K562 (cell line): ENCODE results near the gene ZNF562. TPM values are rescaled to one million over a fixed set of nuclear protein-coding genes. Genes with fewer than 3 reads are reported as not detected.

ENCODE experiments used
- ATAC-seq: fragments of 200-7000 bp; cut with Tn5 transposase; 3 replicates; pipeline ENCODE4 v1.9.1; 2020; ENCODE audit warnings: moderate library complexity
- BruUV-seq: library from RNA; stranded (reverse); fragments of 400-500 nt; replicated peaks from 2 replicates; lab custom pipeline; 2021; lab: Mats Ljungman, UMichigan
- CTCF ChIA-PET: fragments of 300-600 bp; formaldehyde crosslinking; extraction: SDS; loops from one replicate; lab custom pipeline; 2021; ENCODE audit warnings: low intra/inter-chr PET ratio; lab: Yijun Ruan, JAX
- POLR2A ChIA-PET: fragments of 300-600, 350-650 bp; sonication (Branson Sonifier 250); formaldehyde crosslinking; extraction: SDS; loops from one replicate; lab custom pipeline; 2021; ENCODE audit warnings: antibody characterized with exemption, inconsistent platforms; lab: Yijun Ruan, JAX
- DNase-seq, 4 experiments: peaks; one replicate each; pipeline versions ENCODE4 v3.0.0 to v3.0.0-alpha.2; 2011 to 2018; ENCODE audit warnings: low spot score in 3 of 4, mixed read lengths in 3 of 4; ENCODE audit errors: extremely low read depth in 1 of 4
- FAIRE-seq: peaks from 2 replicates; lab custom pipeline; 2011; peaks lifted over from hg19 to GRCh38; lab: Jason Lieb, UNC
- H2AFZ ChIP-seq: 2 replicates; pipeline ENCODE4 v1.6.0; 2011; ENCODE audit warnings: low read depth, low read length, control low read depth, inconsistent platforms
- H3K27ac ChIP-seq: fragments of 200-600 bp; 3 replicates; pipeline ENCODE4 v1.8.0; 2011; ENCODE audit warnings: low read depth, mild to moderate bottlenecking, control low read depth, inconsistent platforms, low read length, moderate library complexity, mixed read lengths; ENCODE audit errors: extremely low read depth
- H3K27me3 ChIP-seq, 2 experiments: fragments of 300-600 bp in 1 of 2; 2 replicates in 1 of 2; 3 replicates in 1 of 2; pipeline versions ENCODE4 v1.6.0 to v1.8.0; 2011; ENCODE audit warnings: inconsistent platforms in 2 of 2, low read length in 2 of 2, mild to moderate bottlenecking in 1 of 2, mixed read lengths in 1 of 2, moderate library complexity in 1 of 2; ENCODE audit not compliant: control insufficient read depth in 2 of 2, insufficient read depth in 2 of 2
- H3K36me3 ChIP-seq: fragments of 300-600 bp; 3 replicates; pipeline ENCODE4 v1.8.0; 2011; ENCODE audit warnings: mild to moderate bottlenecking, low read length, inconsistent platforms; ENCODE audit not compliant: control insufficient read depth, insufficient read depth
- H3K4me1 ChIP-seq, 2 experiments: fragments of 200-600 bp in 1 of 2; replicated peaks in 1 of 2; 2 replicates in 1 of 2; 3 replicates in 1 of 2; pipeline versions ENCODE4 v1.5.1 to v1.8.0; 2011; ENCODE audit warnings: inconsistent platforms in 2 of 2, low read length in 2 of 2, mild to moderate bottlenecking in 1 of 2, mixed read lengths in 1 of 2, moderate library complexity in 1 of 2; ENCODE audit not compliant: control insufficient read depth in 2 of 2, insufficient read depth in 2 of 2
- H3K4me2 ChIP-seq: 2 replicates; pipeline ENCODE4 v1.6.1; 2011; ENCODE audit warnings: low read length, control low read depth, inconsistent platforms, mixed read lengths; ENCODE audit not compliant: insufficient read depth
- H3K4me3 ChIP-seq: fragments of 200-600 bp; sonication (generic), shearing (Covaris generic); 2 replicates; pipeline ENCODE4 v1.5.1; 2016; ENCODE audit warnings: control low read depth, inconsistent platforms
- H3K79me2 ChIP-seq: fragments of 200-600 bp; 3 replicates; pipeline ENCODE4 v1.8.0; 2011; ENCODE audit warnings: low read length, inconsistent platforms; ENCODE audit not compliant: control insufficient read depth, insufficient read depth
- H3K9ac ChIP-seq, 2 experiments: 2 replicates each; pipeline versions ENCODE4 v1.6.0 to v1.6.1; 2011; ENCODE audit warnings: low read depth in 2 of 2, low read length in 2 of 2, control low read depth in 1 of 2, inconsistent platforms in 1 of 2, mild to moderate bottlenecking in 1 of 2, mixed read lengths in 1 of 2; ENCODE audit not compliant: insufficient read depth in 1 of 2
- H3K9me1 ChIP-seq: one replicate; pipeline ENCODE4 v1.6.0; 2011; ENCODE audit warnings: inconsistent platforms, mild to moderate bottlenecking, low read length, moderate library complexity; ENCODE audit not compliant: control insufficient read depth, insufficient read depth
- H3K9me3 ChIP-seq: replicated peaks from 2 replicates; pipeline ENCODE4 v1.5.1; 2011; ENCODE audit warnings: low read depth, low read length, inconsistent platforms; ENCODE audit not compliant: control insufficient read depth, insufficient read depth
- H4K20me1 ChIP-seq: replicated peaks from 2 replicates; pipeline ENCODE4 v1.6.1; 2011; ENCODE audit warnings: low read length, inconsistent platforms, mixed read lengths; ENCODE audit not compliant: control insufficient read depth, insufficient read depth
- E2F4 ChIP-seq: sonication (generic); formaldehyde crosslinking; IDR thresholded peaks from 2 replicates; pipeline ENCODE4 v1.8.0; 2022; ENCODE audit warnings: mild to moderate bottlenecking, low read depth, missing genetic modification reagents
- EGR1 ChIP-seq: fragments of 450-650 bp; conservative IDR thresholded peaks from 2 replicates; pipeline ENCODE4 v1.6.1; 2017; ENCODE audit warnings: mild to moderate bottlenecking
- FOXK2 ChIP-seq, 2 experiments: fragments of 450-650 bp; IDR thresholded peaks in 1 of 2; conservative IDR thresholded peaks in 1 of 2; 2 replicates each; pipeline ENCODE4 v1.6.1; 2016; ENCODE audit warnings: low read depth in 2 of 2, mild to moderate bottlenecking in 1 of 2
- IRF1 ChIP-seq: sonication (generic); formaldehyde crosslinking; IDR thresholded peaks from 2 replicates; pipeline ENCODE4 v1.8.0; 2022; ENCODE audit warnings: missing genetic modification reagents, mild to moderate bottlenecking, borderline replicate concordance
- KAT2B ChIP-seq: IDR thresholded peaks from one replicate; pipeline ENCODE4 v1.6.1; 2012; ENCODE audit warnings: low read depth, mild to moderate bottlenecking, control low read depth, inconsistent platforms, low read length, moderate library complexity
- MXI1 ChIP-seq: IDR thresholded peaks from 2 replicates; pipeline ENCODE4 v1.6.1; 2011; ENCODE audit warnings: low read depth, mild to moderate bottlenecking, improper control_type of control experiment, low read length
- NCOA4 ChIP-seq: fragments of 450-650 bp; IDR thresholded peaks from 2 replicates; pipeline ENCODE4 v1.6.1; 2018; ENCODE audit warnings: mild to moderate bottlenecking; ENCODE audit not compliant: partially characterized antibody
- NRF1 ChIP-seq, 2 experiments: fragments of 450-650 bp; IDR thresholded peaks in 1 of 2; conservative IDR thresholded peaks in 1 of 2; 2 replicates each; pipeline ENCODE4 v1.6.1; 2014; ENCODE audit warnings: mild to moderate bottlenecking in 2 of 2
- RREB1 ChIP-seq: fragments of 250-450 bp; sonication (Bioruptor Pico); IDR thresholded peaks from 2 replicates; pipeline ENCODE4 v1.4.0; 2020
- ZC3H4 ChIP-seq: sonication (generic); formaldehyde crosslinking; IDR thresholded peaks from 2 replicates; pipeline ENCODE4 v1.9.0; 2021; ENCODE audit warnings: missing genetic modification reagents, borderline replicate concordance
- ZFP1 ChIP-seq: fragments of 450-650 bp; formaldehyde crosslinking; IDR thresholded peaks from 2 replicates; pipeline ENCODE4 v1.4.0; 2020; ENCODE audit warnings: mild to moderate bottlenecking, mixed read lengths
- ZFP91 ChIP-seq: sonication (generic); formaldehyde crosslinking; IDR thresholded peaks from 2 replicates; pipeline ENCODE4 v1.8.0; 2022; ENCODE audit warnings: mild to moderate bottlenecking, missing genetic modification reagents
- ZNF586 ChIP-seq: fragments of 450-650 bp; formaldehyde crosslinking; conservative IDR thresholded peaks from 2 replicates; pipeline ENCODE4 v1.4.0; 2020; ENCODE audit warnings: mild to moderate bottlenecking, moderate library complexity
- WGBS: fragments of 100-300 bp; shearing (Covaris generic); methylation state at CpG from one replicate; pipeline ENCODE4 v1.1.6; 2016; ENCODE audit warnings: low coverage, mixed read lengths; ENCODE audit not compliant: insufficient coverage; ENCODE audit errors: missing lambda C conversion rate; 5-methylcytosine and 5-hydroxymethylcytosine counted together
- in situ Hi-C: fragments of 300-500 bp; cut with MboI; formaldehyde crosslinking; loops from 4 replicates; pipeline ENCODE4 v1.15.0; 2018; ENCODE audit warnings: inconsistent platforms, mixed read lengths
- intact Hi-C: fragments of 100-400 bp; cut with micrococcal nuclease; formaldehyde crosslinking; loops from 2 replicates; pipeline ENCODE4 v1.14.2; 2022
- polyA plus RNA-seq, 8 experiments: library from polyadenylated mRNA; depleted of rRNA in 4 of 8; stranded (reverse) in 5 of 8; unstranded in 3 of 8; fragments of >200 nt; fragmentation: Nextera tagmentation in 2 of 8; fragmentation: Illumina TruSeq in 1 of 8; extraction: Ambion mirVana in 2 of 8; extraction: Trizol in 1 of 8; gene quantifications; 2 replicates each; pipeline versions ENCODE4 v1.2.1 to v1.2.3, GENCODE V29; 2011 to 2014; ENCODE audit warnings: inconsistent platforms in 1 of 8, missing spikeins in 1 of 8
- total RNA-seq, 7 experiments: library from RNA; depleted of rRNA in 6 of 7; stranded (reverse); fragments of >200 nt in 6 of 7; fragmentation: Illumina TruSeq in 2 of 7; extraction: Trizol in 2 of 7; gene quantifications; 2 replicates each; pipeline versions ENCODE4 v1.2.1 to v1.2.3, GENCODE V29; 2011 to 2021; ENCODE audit warnings: low replicate concordance in 1 of 7

Gene ZNF562
- total and polyA plus RNA-seq, 9 of the 15 experiments (the other 6 are each of a cell fraction or from before 2014, with no cell fraction given): 11.8 to 46.9 (median 20.8) TPM

GRCh38 chr19:9627856-9628255 lies 47.0 kb downstream of the ZNF562 start:
- Histone ChIP-seq H3K27me3 (no peaks in the 10 kb centered on the region), H4K20me1 (no peaks in the 10 kb centered on the region), H3K9me3 (no peaks in the 10 kb centered on the region), H2AFZ (no peak overlapping the region), H3K36me3 (no peaks in the 10 kb centered on the region), H3K27ac (no peak overlapping the region), H3K4me1 (peaks cover 0 to 3% of the 10 kb centered on the region in 2 experiments; a peak in 1 of 5 replicates), H3K4me2 (no peak overlapping the region), H3K4me3 (no peak overlapping the region), H3K79me2 (no peaks in the 10 kb centered on the region), H3K9ac (no peak overlapping the region), H3K9me1 (no peaks in the 10 kb centered on the region)
- WGBS: 33% methylated on average over 2 of the region's 2 CpGs
- ChIA-PET POLR2A (no interaction called here), CTCF (interaction anchor here (1.2 kb wide), 1 partner anchor 163 kb away, joined by 4 read pairs; no protein-coding TSS in a partner anchor)
- FAIRE-seq (no peak), DNase-seq (no peak), ATAC-seq (no peak)
- in situ Hi-C loops: loop anchor here (5.0 to 10.0 kb wide), 2 partner anchors 164 to 493 kb away; no protein-coding TSS in a partner anchor
- intact Hi-C loops: loop anchor here (10.0 kb wide), 1 partner anchor 287 kb away; no protein-coding TSS in a partner anchor
- no TSS peak for BruUV-seq
- no peak for TF ChIP-seq KAT2B
- TF ChIP-seq ZFP1 (CRISPR knock-in tag): no peak
- no peak for TF ChIP-seq E2F4 (CRISPR knock-in tag)
- no peak for TF ChIP-seq ZFP91 (CRISPR knock-in tag)
- no peak for TF ChIP-seq ZNF586 (CRISPR knock-in tag)
- no peak for TF ChIP-seq EGR1
- TF ChIP-seq MXI1: no peak
- no peak for TF ChIP-seq RREB1
- TF ChIP-seq NCOA4: no peak
- TF ChIP-seq ZC3H4 (CRISPR knock-in tag): no peak
- TF ChIP-seq FOXK2 (conservative IDR thresholded peaks at IDR 0.05 in 1 of 2, IDR thresholded peaks at IDR 0.05 in 1 of 2; ENCODE audit: low read depth in 2 of 2): no peak
- TF ChIP-seq IRF1 (CRISPR knock-in tag): no peak
- TF ChIP-seq NRF1 (conservative IDR thresholded peaks at IDR 0.05 in 1 of 2, IDR thresholded peaks at IDR 0.05 in 1 of 2): no peak
